ENCODE measurements around the gene BOLL. TPM values are rescaled to one million over a fixed set of nuclear protein-coding genes. Genes with fewer than 3 reads are reported as not detected.

BOLL gene, protein sequence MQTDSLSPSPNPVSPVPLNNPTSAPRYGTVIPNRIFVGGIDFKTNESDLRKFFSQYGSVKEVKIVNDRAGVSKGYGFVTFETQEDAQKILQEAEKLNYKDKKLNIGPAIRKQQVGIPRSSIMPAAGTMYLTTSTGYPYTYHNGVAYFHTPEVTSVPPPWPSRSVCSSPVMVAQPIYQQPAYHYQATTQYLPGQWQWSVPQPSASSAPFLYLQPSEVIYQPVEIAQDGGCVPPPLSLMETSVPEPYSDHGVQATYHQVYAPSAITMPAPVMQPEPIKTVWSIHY
- total RNA-seq: not detected in 2 replicates

DNA sequence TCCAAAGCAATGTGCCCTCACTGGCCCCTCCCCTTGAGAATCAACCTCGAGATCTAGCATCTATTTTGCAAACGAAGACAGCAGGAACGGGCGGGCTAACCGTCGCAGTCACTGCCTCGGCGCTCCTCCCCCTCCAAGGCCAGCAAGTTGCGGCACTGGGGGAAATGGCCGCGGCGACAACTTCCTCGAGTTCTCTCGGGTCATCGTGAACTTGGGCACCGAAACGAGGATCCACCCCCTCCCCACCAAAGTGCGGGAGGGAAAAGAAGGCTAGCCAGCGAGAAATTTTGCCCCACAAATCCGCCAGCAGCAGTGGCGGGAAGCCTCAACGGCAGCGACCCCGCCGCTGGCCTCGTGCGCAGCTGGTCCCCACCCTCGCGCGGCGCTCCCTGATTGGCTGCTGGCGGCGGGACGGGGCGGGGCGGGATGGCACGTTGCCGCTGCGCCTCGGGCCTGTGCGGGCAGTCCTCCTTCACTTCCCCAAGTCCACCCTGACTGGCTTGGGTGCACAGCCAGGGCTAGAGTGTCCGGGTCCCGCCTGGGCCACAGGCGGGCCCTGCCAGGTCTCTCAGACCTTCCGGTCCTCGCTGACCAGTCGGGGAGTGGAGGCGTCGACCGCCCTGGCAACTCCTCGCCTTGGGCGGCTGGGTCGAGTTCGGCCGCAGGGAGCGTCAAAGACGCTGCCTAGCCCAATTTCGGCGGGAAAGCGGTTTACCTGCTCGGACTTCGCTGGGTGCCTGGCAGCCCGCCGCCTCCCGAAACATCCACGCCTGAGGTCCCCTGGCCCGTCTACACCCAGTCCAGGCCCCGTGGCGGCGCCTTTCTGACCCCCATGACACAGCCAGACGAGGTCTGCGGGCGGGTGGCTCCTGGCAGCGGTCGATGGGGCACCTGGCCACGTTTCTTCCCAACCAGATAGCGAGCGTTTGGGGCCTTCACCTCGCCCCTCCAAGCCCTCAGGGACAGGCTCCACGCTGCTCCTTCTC, at the start of gene BOLL:
BOLL (minus strand) TSS at position 364 of the 986 bp plus-strand sequence. CDS start 3,469 bp downstream, outside the sequence.

DNA sequence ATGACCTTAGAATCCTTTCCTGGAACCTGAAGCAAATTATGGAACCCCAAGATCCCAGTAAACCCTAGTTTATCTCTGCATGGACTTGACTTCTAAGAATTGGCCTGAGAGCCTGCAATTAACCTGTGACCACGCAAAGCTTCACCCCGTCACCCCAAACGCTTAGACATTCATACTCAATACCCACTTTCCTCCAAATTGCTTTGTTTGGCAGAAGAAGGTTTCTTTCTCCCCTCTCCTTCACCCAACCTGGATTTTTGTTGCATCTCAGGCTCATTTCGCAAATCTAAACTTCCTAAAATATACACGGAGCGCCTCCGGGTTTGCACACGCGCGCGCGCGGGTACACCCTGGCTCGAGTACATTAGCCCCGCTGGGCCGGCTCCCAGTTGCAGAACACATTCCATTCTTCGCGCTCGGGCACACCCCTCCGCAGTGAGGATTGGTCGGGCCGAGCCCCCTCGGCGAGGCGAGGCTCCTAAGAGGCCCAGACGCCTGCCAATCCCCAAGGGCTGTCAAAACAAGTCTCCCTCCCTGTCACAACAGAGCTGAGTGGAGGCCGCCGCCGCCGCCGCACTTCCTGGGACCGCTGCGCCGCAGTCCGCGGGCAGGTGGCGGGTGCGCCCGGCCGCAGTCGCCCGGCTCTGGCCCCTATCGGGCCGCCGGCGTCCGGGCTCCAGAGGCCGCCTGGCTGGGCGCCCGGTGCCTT, 19.1 kb upstream of the BOLL start, which contains the start of gene PLCL1:
PLCL1 (plus strand) TSS at position 545 of the 709 bp plus-strand sequence.

DNA sequence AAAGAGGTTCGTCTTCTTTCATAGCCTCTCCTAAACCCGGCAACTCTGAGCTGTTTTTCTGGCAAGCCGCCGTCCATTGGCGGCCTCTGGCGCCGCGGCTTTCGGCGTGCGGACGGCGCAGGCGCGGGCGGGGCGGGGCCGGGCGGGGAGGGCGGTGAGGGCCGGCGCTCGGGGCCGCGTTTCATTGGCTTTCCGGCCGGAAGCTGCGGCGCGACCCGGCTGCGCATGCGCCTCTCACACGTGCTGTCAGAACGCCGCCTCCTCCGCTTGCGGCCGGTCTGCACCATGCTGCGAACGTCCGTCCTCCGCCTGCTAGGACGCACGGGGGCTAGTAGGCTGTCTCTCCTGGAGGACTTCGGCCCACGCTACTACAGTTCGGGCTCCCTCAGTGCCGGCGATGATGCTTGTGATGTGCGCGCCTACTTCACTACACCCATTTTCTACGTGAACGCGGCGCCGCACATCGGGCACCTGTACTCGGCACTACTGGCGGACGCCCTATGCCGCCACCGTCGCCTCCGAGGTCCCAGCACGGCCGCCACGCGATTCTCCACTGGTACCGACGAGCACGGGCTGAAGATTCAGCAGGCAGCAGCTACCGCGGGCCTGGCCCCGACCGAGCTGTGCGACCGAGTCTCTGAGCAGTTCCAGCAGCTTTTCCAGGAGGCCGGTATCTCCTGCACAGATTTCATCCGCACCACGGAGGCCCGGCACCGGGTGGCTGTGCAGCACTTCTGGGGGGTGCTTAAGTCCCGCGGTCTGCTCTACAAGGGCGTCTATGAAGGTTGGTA, 79.8 kb downstream of the BOLL start, which contains the start of gene MARS2:
MARS2 (plus strand) TSS at position 249 of the 791 bp plus-strand sequence; CDS start at position 286, 37 bp downstream.

Other genes starting within 250 kb of the BOLL start
- gene RFTN2, start 109.7 kb downstream of the BOLL start, total RNA-seq: 3.5 and 10.0 TPM in 2 replicates
- 2.5 and 5.4 TPM in 2 replicates for gene MARS2, start 80.0 kb downstream of the BOLL start, total RNA-seq
- 4.3 and 8.6 TPM in 2 replicates for gene PLCL1, start 19.3 kb upstream of the BOLL start, total RNA-seq